Measurements from ENCODE around the gene LIPI. TPM values are rescaled to one million over a fixed set of nuclear protein-coding genes. Genes with fewer than 3 reads are reported as not detected.
A peak's percentile ranks its signal among the peaks of the same experiment; 100 is the strongest.
"Not testable (repeated sequence)": the region's sequence is repeated elsewhere in the genome, so short reads cannot be mapped to it uniquely, and the experiment has no call there.

Gene LIPI
- polyA plus RNA-seq, 6 donors from 2014 or later = not detected

GRCh38 chr21:14063620-14064295 is 147.0 kb downstream of the LIPI start:
- Mint-ChIP-seq H3K27ac (peak overlapping the region in 1 of 6 donors; percentile 97), H3K4me3 (peak overlapping the region in 3 of 8 donors; percentile 33 to 98 (median 79))
- H3K27me3 Mint-ChIP-seq; H3K9me3 Mint-ChIP-seq; ATAC-seq (ENCODE audit: low read depth in 2 of 2); H3K36me3 Mint-ChIP-seq; H3K4me1 Mint-ChIP-seq: not testable (repeated sequence)
- peak; percentile 78 for DNase-seq

- not testable (repeated sequence) for H3K9me3 Mint-ChIP-seq; H3K4me3 Mint-ChIP-seq; H3K27ac Mint-ChIP-seq; H3K4me1 Mint-ChIP-seq; H3K36me3 Mint-ChIP-seq; ATAC-seq (ENCODE audit: low read depth in 2 of 2); H3K27me3 Mint-ChIP-seq; DNase-seq
Observed at GRCh38 chr21:14062684-14063083, 148.1 kb downstream of the LIPI start.

GRCh38 chr21:14061820-14062219 is 148.9 kb downstream of the LIPI start:
- H3K4me3 Mint-ChIP-seq; H3K9me3 Mint-ChIP-seq; ATAC-seq (ENCODE audit: low read depth in 2 of 2); H3K36me3 Mint-ChIP-seq; DNase-seq; H3K27ac Mint-ChIP-seq; H3K4me1 Mint-ChIP-seq; H3K27me3 Mint-ChIP-seq: not testable (repeated sequence)

- H3K4me1 Mint-ChIP-seq; H3K4me3 Mint-ChIP-seq; ATAC-seq (ENCODE audit: low read depth in 2 of 2); H3K36me3 Mint-ChIP-seq; DNase-seq; H3K27me3 Mint-ChIP-seq; H3K9me3 Mint-ChIP-seq: not testable (repeated sequence)
- peak overlapping the region in 1 of 6 donors; percentile 53 for H3K27ac Mint-ChIP-seq
Observed at GRCh38 chr21:14058995-14059627, 151.6 kb downstream of the LIPI start.

Other genes with a start within 250 kb of the LIPI start
- gene RBM11, start 5.2 kb upstream of the LIPI start, polyA plus RNA-seq (ENCODE audit: low read depth in 6 of 6) = 1 to 10 TPM; 1.8 to 5.7 (median 3.4) TPM
- gene HSPA13, start 172.2 kb upstream of the LIPI start, polyA plus RNA-seq (ENCODE audit: low read depth in 6 of 6) = 10 to 100 TPM in 4 of 6 donors, 1 to 10 TPM in 2; 9.1 to 24.1 (median 11.7) TPM